Inflammatory macrophage treated with lipopolysaccharide for 4 hours (primary cell): ENCODE data around the gene PSMD12.
A peak's percentile ranks its signal among the peaks of the same experiment; 100 is the strongest.

Experiments
- DNase-seq: peaks from one replicate; pipeline ENCODE4 v3.0.0-alpha.2; 2020

PSMD12 gene

GRCh38 chr17:67385122-67385988 is 19.0 kb upstream of the PSMD12 start:
- no peak for DNase-seq

- no peak for DNase-seq
Measured at GRCh38 chr17:67381929-67382257, 15.5 kb upstream of the PSMD12 start.

GRCh38 chr17:67379251-67379630 is 12.9 kb upstream of the PSMD12 start:
- no peak for DNase-seq

- DNase-seq, result peak; percentile 78
Measured at GRCh38 chr17:67378454-67379250, 12.3 kb upstream of the PSMD12 start.

- DNase-seq, result peak; percentile 60
Measured at GRCh38 chr17:67377488-67378453, 11.4 kb upstream of the PSMD12 start.

- peak; percentile 89 for DNase-seq
Measured at GRCh38 chr17:67376737-67377487, 10.5 kb upstream of the PSMD12 start, which contains the start of gene PITPNC1. PITPNC1 (plus strand) TSS chr17:67377281.

GRCh38 chr17:67376415-67376736 is 10.0 kb upstream of the PSMD12 start:
- no peak for DNase-seq

GRCh38 chr17:67375716-67376115 is 9.3 kb upstream of the PSMD12 start:
- DNase-seq, result no peak

GRCh38 chr17:67375054-67375427 is 8.7 kb upstream of the PSMD12 start:
- no peak for DNase-seq

GRCh38 chr17:67374329-67375053 is 8.1 kb upstream of the PSMD12 start:
- DNase-seq, result peak; percentile 84

GRCh38 chr17:67372751-67373150 is 6.4 kb upstream of the PSMD12 start:
- DNase-seq, result no peak

GRCh38 chr17:67369676-67370075 is 3.3 kb upstream of the PSMD12 start:
- DNase-seq, result no peak

GRCh38 chr17:67365738-67366192 is 612 bp downstream of the PSMD12 start:
- DNase-seq, result peak; percentile 80

- no peak for DNase-seq
Measured at GRCh38 chr17:67364847-67365737, 1.3 kb downstream of the PSMD12 start.

GRCh38 chr17:67362173-67362572 is 4.2 kb downstream of the PSMD12 start:
- DNase-seq, result no peak

- no peak for DNase-seq
Measured at GRCh38 chr17:67360880-67361279, 5.5 kb downstream of the PSMD12 start.

GRCh38 chr17:67359960-67360791 is 6.2 kb downstream of the PSMD12 start:
- DNase-seq, result peak; percentile 21

GRCh38 chr17:67358612-67359011 is 7.8 kb downstream of the PSMD12 start:
- peak; percentile 28 for DNase-seq

- DNase-seq, result peak; percentile 72
Measured at GRCh38 chr17:67353929-67354574, 12.3 kb downstream of the PSMD12 start.
